H7 (cell line): Measurements from ENCODE around the gene FAM204A. TPM values are rescaled to one million over a fixed set of nuclear protein-coding genes. Genes with fewer than 3 reads are reported as not detected.
A peak's percentile ranks its signal among the peaks of the same experiment; 100 is the strongest.

Experiments
- DNase-seq: peaks from one replicate; pipeline ENCODE4 v3.0.0; 2012
- H3K27me3 ChIP-seq: 2 replicates; pipeline ENCODE4 v1.6.0; 2011; ENCODE audit warnings: mild to moderate bottlenecking, low read length; ENCODE audit not compliant: control insufficient read depth, insufficient read depth
- H3K36me3 ChIP-seq: replicated peaks from 2 replicates; pipeline ENCODE4 v1.5.1; 2011; ENCODE audit warnings: low read length; ENCODE audit not compliant: control insufficient read depth, insufficient read depth
- H3K4me3 ChIP-seq: 2 replicates; pipeline ENCODE4 v1.5.1; 2011; ENCODE audit warnings: low read depth, mild to moderate bottlenecking, control low read depth, low read length, moderate library complexity; ENCODE audit not compliant: insufficient read depth
- total RNA-seq: library from RNA; depleted of rRNA; stranded (reverse); fragments of >200 nt; shearing (Covaris generic); gene quantifications from 2 replicates; pipeline ENCODE4 v1.2.3, GENCODE V29; 2014

FAM204A gene
- total RNA-seq, 1 experiment from 2014 or later = 30.6 TPM

DNA sequence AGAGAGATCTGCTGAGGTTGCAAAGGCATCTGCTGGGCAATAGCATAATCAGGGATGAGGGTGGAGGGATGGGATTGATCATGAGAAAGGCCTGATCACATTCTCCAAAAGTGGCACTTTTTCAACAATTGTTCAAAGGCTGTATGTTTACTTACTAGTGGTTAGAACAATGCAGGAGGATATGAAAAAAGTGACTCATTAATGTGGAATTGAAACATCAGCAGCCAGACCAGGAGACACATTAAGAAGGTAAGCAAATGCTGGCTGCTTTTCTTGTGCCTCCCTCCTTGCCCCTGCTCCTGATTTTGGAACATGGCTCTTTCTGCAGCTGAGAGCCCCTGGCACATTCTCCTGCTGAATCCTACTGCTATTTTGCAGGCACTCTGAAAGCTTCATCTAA is 63.5 kb downstream of the FAM204A start:
- H3K4me3 ChIP-seq = no peak overlapping the region
- DNase-seq = no peak

DNA sequence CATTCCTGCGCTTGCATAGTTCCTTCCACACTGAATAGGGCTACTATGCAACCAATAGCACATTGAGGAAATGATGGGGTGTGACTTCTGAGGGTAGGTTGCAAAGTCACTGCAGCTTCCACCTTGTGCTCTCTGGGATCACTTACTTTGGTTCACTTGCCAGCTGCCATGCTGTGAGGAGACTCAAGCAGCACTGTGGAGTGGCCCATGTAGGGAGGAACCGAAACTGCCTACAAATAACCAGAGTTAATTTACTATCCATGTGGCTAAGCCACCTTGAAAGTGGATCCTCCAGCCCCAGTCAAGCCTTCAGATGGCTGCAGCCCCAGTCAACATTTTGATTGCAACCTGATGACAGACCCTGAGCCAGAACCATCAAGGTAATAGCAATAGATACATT is 64.3 kb downstream of the FAM204A start:
- H3K27me3 ChIP-seq = 0 out of 2 replicates have a peak, but pooled peaks cover 3% of the 10 kb centered on the region
- no peaks in the 10 kb centered on the region for H3K36me3 ChIP-seq
- no peak overlapping the region for H3K4me3 ChIP-seq
- no peak for DNase-seq

More for the DNA sequence above, 63.5 kb downstream of the FAM204A start:
- H3K36me3 ChIP-seq = no peaks in the 10 kb centered on the region
- H3K27me3 ChIP-seq = 0 out of 2 replicates have a peak, but pooled peaks cover 3% of the 10 kb centered on the region

DNA sequence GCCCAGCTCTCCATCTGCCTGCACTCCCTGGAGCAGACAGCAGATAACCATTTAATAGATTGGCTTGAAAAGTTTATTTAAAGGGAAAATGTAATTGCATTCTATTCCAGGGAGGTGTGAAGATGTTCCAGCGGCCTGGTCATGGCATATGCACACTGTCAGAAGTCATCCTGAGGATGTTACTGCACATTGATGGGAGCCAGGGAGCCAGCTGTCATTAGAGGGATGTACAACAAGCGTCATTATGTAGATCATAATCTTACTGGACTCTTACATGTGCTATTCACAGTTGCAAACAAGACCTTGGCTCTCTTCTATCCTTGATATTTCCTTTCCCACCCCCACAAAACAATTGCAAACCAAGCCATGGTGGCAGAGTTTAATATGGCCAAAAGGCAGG is 65.4 kb downstream of the FAM204A start:
- peaks cover 3% of the 10 kb centered on the region; the same call in 1 of the 2 replicates for H3K27me3 ChIP-seq
- H3K36me3 ChIP-seq = no peaks in the 10 kb centered on the region
- DNase-seq = no peak
- no peak overlapping the region for H3K4me3 ChIP-seq

DNA sequence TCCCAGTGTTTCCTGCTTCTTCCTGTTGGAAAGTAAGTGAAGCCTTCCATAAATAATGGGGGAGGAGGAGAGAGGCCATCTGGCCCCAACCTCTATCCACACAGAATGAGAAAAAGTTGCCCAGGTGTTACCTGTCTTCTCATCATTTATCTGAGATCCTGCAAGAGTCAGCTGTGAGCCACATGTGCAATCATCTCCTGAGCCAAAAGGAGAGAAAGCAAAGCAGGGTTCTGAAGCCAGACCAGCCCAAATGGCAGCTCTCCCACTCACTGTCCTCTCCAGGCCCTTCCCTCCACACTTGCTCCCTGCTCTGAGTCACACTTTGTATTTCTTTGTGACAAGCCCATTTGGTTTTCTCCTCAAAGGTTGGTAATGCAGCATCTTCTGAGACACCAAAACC is 65.9 kb downstream of the FAM204A start:
- Histone ChIP-seq H3K27me3 (peaks cover 3% of the 10 kb centered on the region; the same call in 1 of the 2 replicates), H3K4me3 (no peak overlapping the region), H3K36me3 (no peaks in the 10 kb centered on the region)
- no peak for DNase-seq

DNA sequence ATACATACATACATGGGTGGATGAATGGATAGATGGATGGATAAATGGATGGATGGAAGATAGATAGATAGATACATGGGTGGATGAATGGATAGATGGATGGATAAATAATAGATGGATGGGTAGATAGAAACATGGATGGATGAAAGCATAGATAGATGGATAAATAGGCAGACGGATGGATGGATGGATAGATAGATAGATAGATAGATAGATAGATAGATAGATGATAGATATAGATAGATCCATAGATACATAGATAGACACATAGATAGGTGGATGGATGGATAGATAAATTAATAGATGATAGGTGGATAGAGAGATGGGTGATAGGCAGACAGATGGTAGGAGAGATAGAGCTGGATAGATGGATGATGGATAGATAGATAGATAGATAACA is 68.5 kb downstream of the FAM204A start:
- Histone ChIP-seq H3K36me3 (no peaks in the 10 kb centered on the region), H3K4me3 (no peak overlapping the region), H3K27me3 (peaks cover 17% of the 10 kb centered on the region)
- DNase-seq = no peak

DNA sequence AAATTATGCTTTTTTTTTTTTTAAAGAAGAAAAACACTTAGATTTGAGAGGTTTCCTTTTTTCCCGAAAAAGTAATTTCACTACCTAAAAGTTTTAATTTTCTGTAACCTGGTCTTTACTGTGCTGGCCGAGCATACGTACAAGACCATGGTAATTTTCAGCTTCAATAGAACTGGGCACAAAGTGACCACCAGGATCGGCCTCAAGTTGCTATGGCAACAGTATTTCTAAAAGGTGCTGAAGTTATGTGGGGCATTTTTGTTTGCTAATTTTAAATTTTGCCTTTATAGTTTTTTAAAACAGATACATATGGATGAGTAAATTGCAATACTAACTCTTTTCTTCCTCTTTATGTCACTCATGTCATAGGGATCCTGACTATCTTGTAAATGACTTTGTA is 69.4 kb downstream of the FAM204A start:
- Histone ChIP-seq H3K27me3 (peaks cover 22% of the 10 kb centered on the region), H3K4me3 (no peak overlapping the region), H3K36me3 (no peaks in the 10 kb centered on the region)
- no peak for DNase-seq

DNA sequence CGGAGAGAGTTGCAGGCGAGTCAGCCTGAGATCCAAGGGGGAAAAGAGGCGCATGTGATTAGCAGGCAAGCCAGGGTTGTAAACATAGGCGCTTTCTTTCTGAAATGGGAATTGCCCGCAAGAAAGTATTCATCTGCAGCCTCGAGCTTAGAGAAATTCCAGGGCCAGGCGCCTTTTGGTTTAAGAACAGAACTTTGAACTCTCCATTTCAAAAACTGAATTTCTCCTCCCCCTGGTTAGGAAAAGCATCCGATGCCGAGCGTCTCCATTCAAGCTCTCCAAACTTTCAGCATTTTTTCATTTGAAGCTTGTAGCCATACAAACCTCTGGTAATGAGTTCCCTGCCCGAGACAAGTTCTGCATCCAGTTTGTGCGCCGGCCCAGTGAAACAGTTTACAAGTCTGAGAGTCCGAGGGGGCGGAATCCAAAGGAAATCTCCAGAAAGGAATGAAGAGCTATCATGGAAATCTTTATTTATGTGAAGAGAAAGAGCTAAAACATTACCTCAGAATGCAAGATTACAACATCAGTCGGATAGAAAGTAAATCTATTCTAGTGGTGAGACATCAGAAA is 69.9 kb downstream of the FAM204A start:
- Histone ChIP-seq H3K27me3 (peaks cover 27% of the 10 kb centered on the region), H3K4me3 (peak overlapping the region; percentile 22), H3K36me3 (no peaks in the 10 kb centered on the region)
- no peak for DNase-seq

DNA sequence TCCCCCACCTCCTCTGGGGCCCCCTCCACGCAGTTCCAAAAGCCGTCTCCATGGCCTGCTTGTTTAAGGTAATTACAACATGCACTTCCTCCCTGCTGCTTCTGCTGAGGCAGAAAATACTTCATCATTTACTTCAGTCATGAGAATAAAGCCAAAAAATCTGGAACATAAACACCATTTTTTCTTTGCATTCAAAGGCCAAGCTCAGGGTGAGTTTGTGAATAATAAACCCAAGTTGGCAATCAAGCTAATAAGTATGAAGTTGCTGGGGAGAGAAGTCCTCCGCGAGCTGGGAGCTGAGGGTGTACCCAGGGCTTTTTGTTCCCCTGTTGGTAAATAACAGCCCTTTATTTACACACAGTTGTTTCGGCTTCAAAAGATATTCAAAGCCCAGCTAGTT is 70.5 kb downstream of the FAM204A start:
- H3K36me3 ChIP-seq = no peaks in the 10 kb centered on the region
- H3K4me3 ChIP-seq = no peak overlapping the region
- no peak for DNase-seq
- H3K27me3 ChIP-seq = peaks cover 32% of the 10 kb centered on the region

DNA sequence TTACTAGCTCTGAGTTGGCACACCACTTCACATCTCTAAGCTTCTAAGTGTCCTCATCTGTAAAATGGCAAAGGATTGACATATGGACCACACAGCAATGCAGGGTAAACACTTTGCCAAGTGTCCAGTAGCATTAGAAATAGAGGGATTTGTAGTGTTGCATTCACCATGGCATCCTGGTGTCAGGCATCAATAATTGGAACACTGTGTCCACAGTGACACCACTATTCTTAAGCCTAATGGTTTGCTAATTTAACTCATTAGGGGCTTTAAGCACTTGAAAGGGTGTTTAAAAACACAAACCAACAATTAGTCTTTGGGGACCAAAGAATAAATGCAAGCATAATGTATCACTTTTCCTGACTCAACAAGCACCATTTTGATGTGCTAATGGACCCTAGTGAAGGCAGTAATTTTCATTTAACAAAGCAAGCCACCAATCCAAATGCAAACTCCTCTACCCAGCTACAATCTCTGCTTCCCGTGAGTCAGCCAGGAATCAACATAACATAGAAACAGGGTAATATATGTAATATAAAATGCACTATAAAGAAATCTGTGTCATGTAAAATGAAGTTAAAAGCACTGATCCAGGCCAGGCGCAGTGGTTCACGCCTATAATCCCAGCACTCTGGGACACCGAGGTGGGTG is 75.9 kb downstream of the FAM204A start:
- no peak overlapping the region for H3K4me3 ChIP-seq
- no peak for DNase-seq
- no peaks in the 10 kb centered on the region for H3K36me3 ChIP-seq
- H3K27me3 ChIP-seq = peaks cover 67% of the 10 kb centered on the region

DNA sequence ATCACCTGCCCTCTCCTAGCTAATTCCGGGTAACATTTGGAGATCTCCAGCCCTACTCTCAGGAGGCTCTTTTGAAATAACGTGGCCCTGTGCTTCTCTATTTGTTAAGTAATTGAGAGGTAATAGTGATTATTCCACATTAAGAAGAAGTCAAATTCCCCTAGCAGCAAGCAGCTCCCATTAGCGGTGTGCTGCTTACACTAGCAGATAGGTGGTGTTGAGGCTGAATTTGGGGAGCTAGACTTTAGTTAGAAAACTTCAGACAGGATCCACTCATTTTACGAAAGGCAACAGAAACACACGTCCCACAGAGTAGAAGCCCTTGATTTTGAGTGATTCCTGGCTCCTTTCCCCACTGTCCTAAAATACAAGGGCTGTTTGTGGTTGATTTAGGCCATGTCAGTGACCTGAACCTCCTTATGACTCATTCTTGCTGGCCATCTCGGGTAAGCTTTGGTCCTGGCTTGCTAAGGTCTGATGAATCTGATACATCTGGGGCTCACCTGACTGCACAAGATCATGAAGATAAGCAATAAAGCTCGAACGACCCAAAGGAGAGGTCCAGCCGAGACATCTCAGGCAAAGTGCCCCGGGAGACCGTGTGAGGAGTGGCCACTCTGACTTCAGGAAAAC is 77.2 kb downstream of the FAM204A start:
- DNase-seq = no peak
- H3K27me3 ChIP-seq = peaks cover 65% of the 10 kb centered on the region
- no peaks in the 10 kb centered on the region for H3K36me3 ChIP-seq
- no peak overlapping the region for H3K4me3 ChIP-seq

DNA sequence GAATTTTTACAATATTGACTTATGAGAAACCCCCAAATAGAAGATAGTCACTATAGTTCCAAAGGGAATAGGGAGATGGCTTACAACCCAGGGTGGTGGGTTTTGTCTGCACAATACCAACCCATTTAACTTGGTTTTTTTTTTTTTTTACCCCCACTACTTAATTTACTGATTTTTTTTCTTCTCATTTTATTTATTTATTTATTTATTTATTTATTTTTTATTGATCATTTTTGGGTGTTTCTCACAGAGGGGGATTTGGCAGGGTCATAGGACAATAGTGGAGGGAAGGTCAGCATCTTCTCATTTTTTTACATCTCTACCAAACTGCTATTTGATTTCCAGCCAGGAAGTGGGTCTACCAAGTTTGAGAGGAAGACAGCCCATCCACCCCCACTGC is 77.9 kb downstream of the FAM204A start:
- H3K27me3 ChIP-seq = peaks cover 58% of the 10 kb centered on the region
- H3K4me3 ChIP-seq = no peak overlapping the region
- no peaks in the 10 kb centered on the region for H3K36me3 ChIP-seq
- no peak for DNase-seq

DNA sequence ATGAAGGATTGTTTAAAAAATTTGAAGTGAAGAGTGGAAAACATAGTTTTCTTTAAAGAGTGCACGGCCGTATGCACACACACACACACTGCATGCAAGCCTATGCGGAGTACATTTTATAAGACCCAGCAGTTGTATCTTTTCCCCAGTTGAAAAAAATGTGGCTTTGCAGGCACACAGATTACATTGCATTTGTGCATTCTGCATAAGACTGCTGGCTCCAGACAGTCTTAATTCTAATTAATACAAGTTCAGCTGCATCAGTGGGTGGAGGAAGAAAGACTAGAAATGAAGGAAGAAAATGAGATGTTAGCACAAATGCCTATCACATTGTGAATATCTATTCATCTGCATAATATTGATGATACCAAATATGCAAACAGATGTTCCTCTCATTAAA is 79.6 kb downstream of the FAM204A start:
- DNase-seq = no peak
- Histone ChIP-seq H3K4me3 (no peak overlapping the region), H3K27me3 (peaks cover 47% of the 10 kb centered on the region), H3K36me3 (no peaks in the 10 kb centered on the region)

DNA sequence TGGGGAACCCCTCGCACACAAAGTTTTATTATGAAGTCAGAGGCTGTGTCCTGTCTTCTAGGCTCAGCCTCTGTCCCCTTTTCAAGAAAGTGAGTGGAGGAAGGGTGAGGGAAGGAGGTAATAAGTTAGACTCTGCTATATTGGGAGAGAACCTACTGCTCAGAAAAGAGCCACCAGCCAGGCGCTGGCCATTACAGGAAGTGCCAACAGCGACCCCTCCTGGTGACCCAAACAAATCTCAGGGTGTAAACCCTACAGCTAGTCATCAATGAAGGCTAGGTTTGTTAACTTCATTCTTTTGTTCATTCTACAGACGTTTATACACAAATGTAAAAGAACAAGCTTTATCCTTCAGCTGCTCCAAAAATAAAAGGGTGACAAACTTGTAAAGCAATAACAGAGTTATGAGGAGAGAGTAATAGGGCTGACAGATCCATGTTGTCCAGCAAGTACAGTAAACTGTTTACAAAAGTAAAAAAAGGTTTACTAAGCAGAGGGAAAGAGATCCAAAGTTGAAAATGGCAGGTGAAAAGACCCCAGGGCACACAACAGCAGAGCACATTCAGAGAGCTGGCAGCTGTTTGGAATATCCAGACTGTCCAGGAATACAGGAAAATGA is 82.7 kb downstream of the FAM204A start:
- peak; percentile 57 for DNase-seq
- no peaks in the 10 kb centered on the region for H3K36me3 ChIP-seq
- H3K4me3 ChIP-seq = no peak overlapping the region
- H3K27me3 ChIP-seq = peaks cover 37% of the 10 kb centered on the region; the same call in 1 of the 2 replicates

DNA sequence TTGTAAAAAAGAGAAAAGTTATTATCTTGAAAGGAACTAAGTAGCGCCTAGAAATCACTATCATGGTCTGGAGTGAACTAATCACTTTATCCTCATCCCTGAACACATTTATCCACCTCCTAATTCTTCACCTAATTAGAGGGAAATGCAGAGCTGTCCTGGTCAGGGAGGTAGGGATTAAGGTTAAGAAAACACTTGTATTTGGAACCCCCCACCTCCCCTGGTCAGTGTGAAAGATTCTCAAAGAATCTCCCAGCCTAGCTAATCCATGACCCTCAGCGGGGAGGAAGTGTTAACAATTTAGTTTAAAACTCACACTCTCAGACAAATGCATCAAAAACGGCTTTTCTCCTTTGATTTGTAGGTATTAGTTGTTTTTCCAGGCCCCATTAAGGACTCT is 83.8 kb downstream of the FAM204A start:
- DNase-seq = no peak
- Histone ChIP-seq H3K4me3 (no peak overlapping the region), H3K36me3 (no peaks in the 10 kb centered on the region), H3K27me3 (peaks cover 28% of the 10 kb centered on the region; the same call in 1 of the 2 replicates)
